ENCODE measurements around the gene EPHA6. TPM values are rescaled to one million over a fixed set of nuclear protein-coding genes. Genes with fewer than 3 reads are reported as not detected.

Gene EPHA6
- total RNA-seq, 1 experiment from 2014 or later, result 3.6 TPM

GRCh38 chr3:97235611-97236315 lies 421.4 kb downstream of the EPHA6 start:
- no peak overlapping the region for H3K4me2 ChIP-seq (ENCODE audit: low read length)
- TF ChIP-seq EZH2phosphoT487 (IDR thresholded peaks at IDR 0.05; ENCODE audit: borderline replicate concordance, low read length) (no peak), EZH2 (IDR thresholded peaks at IDR 0.05; ENCODE audit: low read length, unreplicated experiment) (no peak), CTCF (conservative IDR thresholded peaks at IDR 0.05; ENCODE audit: low read depth, low read length) (no peak)
- intact Hi-C loops (cut with micrococcal nuclease), result no loop called here

GRCh38 chr3:97241417-97241816 lies 427.0 kb downstream of the EPHA6 start:
- Histone ChIP-seq H4K20me1 (ENCODE audit: low read length) (no peaks in the 10 kb centered on the region), H3F3A (ENCODE audit: low read length, unreplicated experiment) (no peaks in the 10 kb centered on the region), H3K4me1 (ENCODE audit: insufficient read depth, low read length) (no peaks in the 10 kb centered on the region), H3K4me3 (ENCODE audit: low read length) (no peak overlapping the region), H3K36me3 (ENCODE audit: low read depth, low read length) (no peaks in the 10 kb centered on the region), H3K27me3 (ENCODE audit: low read length) (no peaks in the 10 kb centered on the region), H3K9me3 (ENCODE audit: low read length) (no peaks in the 10 kb centered on the region), H3K9me2 (replicated peaks; ENCODE audit: low read length) (no peaks in the 10 kb centered on the region), H3K79me2 (ENCODE audit: low read length) (no peaks in the 10 kb centered on the region), H3K9ac (ENCODE audit: low read length) (no peak overlapping the region), H3K4me2 (ENCODE audit: low read length) (no peak overlapping the region), H2AFZ (ENCODE audit: low read length) (no peak overlapping the region), H3K27ac (ENCODE audit: low read length) (no peak overlapping the region)
- POLR2A ChIA-PET (ENCODE audit: unreplicated experiment), result no interaction called here
- intact Hi-C loops (cut with micrococcal nuclease), result no loop called here
- ATAC-seq, result no peak
- CTCF ChIA-PET, result no interaction called here
- BruUV-seq (replicated peaks), result no TSS peak
- TF ChIP-seq CTCF (conservative IDR thresholded peaks at IDR 0.05; ENCODE audit: low read depth, low read length) (no peak), EZH2 (IDR thresholded peaks at IDR 0.05; ENCODE audit: low read length, unreplicated experiment) (no peak), EZH2phosphoT487 (IDR thresholded peaks at IDR 0.05; ENCODE audit: borderline replicate concordance, low read length) (no peak)
- no peak for DNase-seq

More at GRCh38 chr3:97235611-97236315, 421.4 kb downstream of the EPHA6 start:
- Histone ChIP-seq H3K9ac (ENCODE audit: low read length) (no peak overlapping the region), H3K4me3 (ENCODE audit: low read length) (no peak overlapping the region), H2AFZ (ENCODE audit: low read length) (no peak overlapping the region), H3F3A (ENCODE audit: low read length, unreplicated experiment) (no peaks in the 10 kb centered on the region), H3K9me3 (ENCODE audit: low read length) (0 out of 2 replicates have a peak, but pooled peaks cover 4% of the 10 kb centered on the region), H4K20me1 (ENCODE audit: low read length) (no peaks in the 10 kb centered on the region), H3K36me3 (ENCODE audit: low read depth, low read length) (no peaks in the 10 kb centered on the region), H3K27ac (ENCODE audit: low read length) (no peak overlapping the region), H3K4me1 (ENCODE audit: insufficient read depth, low read length) (0 out of 2 replicates have a peak, but pooled peaks cover 6% of the 10 kb centered on the region), H3K79me2 (ENCODE audit: low read length) (no peaks in the 10 kb centered on the region), H3K27me3 (ENCODE audit: low read length) (no peaks in the 10 kb centered on the region), H3K9me2 (replicated peaks; ENCODE audit: low read length) (no peaks in the 10 kb centered on the region)
- ATAC-seq (peak; percentile 58; the same call in 1 of the 2 replicates), DNase-seq (peak; percentile 43)
- CTCF ChIA-PET, result no interaction called here
- BruUV-seq (replicated peaks), result no TSS peak
- POLR2A ChIA-PET (ENCODE audit: unreplicated experiment), result no interaction called here

- no peak for DNase-seq
- no TSS peak for BruUV-seq (replicated peaks)
- Histone ChIP-seq H4K20me1 (ENCODE audit: low read length) (no peaks in the 10 kb centered on the region), H3K27ac (ENCODE audit: low read length) (no peak overlapping the region), H3K4me2 (ENCODE audit: low read length) (no peak overlapping the region), H3K36me3 (ENCODE audit: low read depth, low read length) (no peaks in the 10 kb centered on the region), H3K4me1 (ENCODE audit: insufficient read depth, low read length) (no peaks in the 10 kb centered on the region), H3K27me3 (ENCODE audit: low read length) (no peaks in the 10 kb centered on the region), H3K4me3 (ENCODE audit: low read length) (no peak overlapping the region), H2AFZ (ENCODE audit: low read length) (no peak overlapping the region), H3K9me2 (replicated peaks; ENCODE audit: low read length) (no peaks in the 10 kb centered on the region), H3F3A (ENCODE audit: low read length, unreplicated experiment) (no peaks in the 10 kb centered on the region), H3K79me2 (ENCODE audit: low read length) (no peaks in the 10 kb centered on the region), H3K9me3 (ENCODE audit: low read length) (no peaks in the 10 kb centered on the region), H3K9ac (ENCODE audit: low read length) (no peak overlapping the region)
- ChIA-PET POLR2A (ENCODE audit: unreplicated experiment) (interaction anchor here (0.6 kb wide), 1 partner anchor 416 kb away, joined by 3 read pairs; no protein-coding TSS in a partner anchor), CTCF (no interaction called here)
- TF ChIP-seq CTCF (conservative IDR thresholded peaks at IDR 0.05; ENCODE audit: low read depth, low read length) (no peak), EZH2phosphoT487 (IDR thresholded peaks at IDR 0.05; ENCODE audit: borderline replicate concordance, low read length) (no peak), EZH2 (IDR thresholded peaks at IDR 0.05; ENCODE audit: low read length, unreplicated experiment) (no peak)
- intact Hi-C loops (cut with micrococcal nuclease), result no loop called here
- ATAC-seq, result no peak
Measured at GRCh38 chr3:97245201-97245910, 431.0 kb downstream of the EPHA6 start.
